Measurements from ENCODE around the gene AQP2. TPM values are rescaled to one million over a fixed set of nuclear protein-coding genes. Genes with fewer than 3 reads are reported as not detected.
A peak's percentile ranks its signal among the peaks of the same experiment; 100 is the strongest.

AQP2 gene
- polyA plus RNA-seq, 6 donors from 2014 or later: not detected

GRCh38 chr12:49967042-49967776 is 16.7 kb downstream of the AQP2 start:
- ATAC-seq (ENCODE audit: low read depth in 2 of 2): peak; percentile 85 to 87
- peaks cover 6 to 12% (median 10%) of the 10 kb centered on the region in 3 donors for H3K4me1 Mint-ChIP-seq

GRCh38 chr12:49967777-49968250 is 17.3 kb downstream of the AQP2 start:
- peak overlapping the region in 1 of 8 donors; percentile 6 for H3K4me3 Mint-ChIP-seq
- no peaks in the 10 kb centered on the region for H3K36me3 Mint-ChIP-seq
- H3K27me3 Mint-ChIP-seq: peaks cover 17 to 42% (median 42%) of the 10 kb centered on the region in 3 donors
- H3K9me3 Mint-ChIP-seq: no peaks in the 10 kb centered on the region
- DNase-seq (no peak), ATAC-seq (ENCODE audit: low read depth in 2 of 2) (peak; percentile 5 to 9)
- H3K27ac Mint-ChIP-seq: no peak overlapping the region
- peaks cover 6 to 10% (median 9%) of the 10 kb centered on the region in 3 donors for H3K4me1 Mint-ChIP-seq

More at GRCh38 chr12:49967042-49967776, 16.7 kb downstream of the AQP2 start:
- peaks cover 17 to 48% (median 48%) of the 10 kb centered on the region in 3 donors for H3K27me3 Mint-ChIP-seq
- DNase-seq: peak; percentile 84
- H3K9me3 Mint-ChIP-seq: no peaks in the 10 kb centered on the region
- H3K27ac Mint-ChIP-seq: peak overlapping the region in 1 of 6 donors; percentile 49
- peak overlapping the region; percentile 42 to 85 (median 77) for H3K4me3 Mint-ChIP-seq
- H3K36me3 Mint-ChIP-seq: no peaks in the 10 kb centered on the region

GRCh38 chr12:49968471-49968870 is 17.9 kb downstream of the AQP2 start:
- Mint-ChIP-seq H3K36me3 (no peaks in the 10 kb centered on the region), H3K27ac (no peak overlapping the region), H3K27me3 (peaks cover 12 to 36% (median 36%) of the 10 kb centered on the region in 3 donors), H3K9me3 (no peaks in the 10 kb centered on the region), H3K4me3 (peak overlapping the region in 1 of 8 donors; percentile 41), H3K4me1 (peaks cover 6 to 10% (median 9%) of the 10 kb centered on the region in 3 donors)
- no peak for ATAC-seq (ENCODE audit: low read depth in 2 of 2)
- no peak for DNase-seq

GRCh38 chr12:49969027-49969426 is 18.5 kb downstream of the AQP2 start:
- peaks cover 11 to 30% (median 30%) of the 10 kb centered on the region in 3 donors for H3K27me3 Mint-ChIP-seq
- H3K4me1 Mint-ChIP-seq: peaks cover 6 to 10% (median 9%) of the 10 kb centered on the region in 3 donors
- H3K27ac Mint-ChIP-seq: peak overlapping the region in 1 of 6 donors; percentile 54
- no peaks in the 10 kb centered on the region for H3K36me3 Mint-ChIP-seq
- H3K9me3 Mint-ChIP-seq: no peaks in the 10 kb centered on the region
- no peak for DNase-seq
- no peak overlapping the region for H3K4me3 Mint-ChIP-seq
- ATAC-seq (ENCODE audit: low read depth in 2 of 2): no peak

- H3K4me3 Mint-ChIP-seq: no peak overlapping the region
- peaks cover 6 to 10% (median 9%) of the 10 kb centered on the region in 3 donors for H3K4me1 Mint-ChIP-seq
- DNase-seq: no peak
- H3K36me3 Mint-ChIP-seq: no peaks in the 10 kb centered on the region
- ATAC-seq (ENCODE audit: low read depth in 2 of 2): no peak
- H3K9me3 Mint-ChIP-seq: no peaks in the 10 kb centered on the region
- peaks cover 5 to 22% (median 22%) of the 10 kb centered on the region in 3 donors for H3K27me3 Mint-ChIP-seq
- H3K27ac Mint-ChIP-seq: no peak overlapping the region
Observed at GRCh38 chr12:49969651-49970429, 19.3 kb downstream of the AQP2 start.

GRCh38 chr12:49970658-49971057 is 20.1 kb downstream of the AQP2 start:
- ATAC-seq (ENCODE audit: low read depth in 2 of 2) (no peak), DNase-seq (no peak)
- no peaks in the 10 kb centered on the region for H3K9me3 Mint-ChIP-seq
- H3K36me3 Mint-ChIP-seq: no peaks in the 10 kb centered on the region
- no peak overlapping the region for H3K4me3 Mint-ChIP-seq
- no peak overlapping the region for H3K27ac Mint-ChIP-seq
- H3K27me3 Mint-ChIP-seq: peaks cover 5 to 17% (median 17%) of the 10 kb centered on the region in 3 donors
- peaks cover 6 to 10% (median 9%) of the 10 kb centered on the region in 3 donors for H3K4me1 Mint-ChIP-seq

GRCh38 chr12:49971141-49971540 is 20.6 kb downstream of the AQP2 start:
- Mint-ChIP-seq H3K36me3 (no peaks in the 10 kb centered on the region), H3K9me3 (no peaks in the 10 kb centered on the region), H3K4me3 (no peak overlapping the region), H3K4me1 (peaks cover 6 to 10% (median 9%) of the 10 kb centered on the region in 3 donors), H3K27me3 (peaks cover 5 to 12% (median 12%) of the 10 kb centered on the region in 3 donors), H3K27ac (no peak overlapping the region)
- no peak for ATAC-seq (ENCODE audit: low read depth in 2 of 2)
- DNase-seq: no peak

- DNase-seq (no peak), ATAC-seq (ENCODE audit: low read depth in 2 of 2) (no peak)
- Mint-ChIP-seq H3K36me3 (no peaks in the 10 kb centered on the region), H3K27me3 (peaks cover 0 to 2% (median 2%) of the 10 kb centered on the region in 3 donors), H3K4me1 (peaks cover 2 to 6% (median 3%) of the 10 kb centered on the region in 3 donors), H3K27ac (peak overlapping the region in 2 of 6 donors; percentile 6 to 40), H3K4me3 (no peak overlapping the region), H3K9me3 (no peaks in the 10 kb centered on the region)
Observed at GRCh38 chr12:49972129-49972528, 21.6 kb downstream of the AQP2 start.

GRCh38 chr12:49972641-49973360 is 22.3 kb downstream of the AQP2 start, which contains the start of gene AQP6:
AQP6 (plus strand) TSS chr12:49972947; CDS start chr12:49973174, 227 bp downstream.
- no peak within 1 kb of the TSS for H3K4me3 Mint-ChIP-seq
- no peaks in the 10 kb centered on the region for H3K27me3 Mint-ChIP-seq
- H3K4me1 Mint-ChIP-seq: peaks cover 0 to 5% (median 0%) of the 10 kb centered on the region in 3 donors
- no peaks in the 10 kb centered on the region for H3K36me3 Mint-ChIP-seq
- DNase-seq (no peak), ATAC-seq (ENCODE audit: low read depth in 2 of 2) (no peak)
- peak within 1 kb of the TSS in 2 of 6 donors; percentile 6 to 40 for H3K27ac Mint-ChIP-seq
- no peaks in the 10 kb centered on the region for H3K9me3 Mint-ChIP-seq

- Mint-ChIP-seq H3K4me3 (no peak overlapping the region), H3K36me3 (no peaks in the 10 kb centered on the region), H3K9me3 (no peaks in the 10 kb centered on the region), H3K27ac (no peak overlapping the region), H3K27me3 (no peaks in the 10 kb centered on the region), H3K4me1 (no peaks in the 10 kb centered on the region)
- DNase-seq (no peak), ATAC-seq (ENCODE audit: low read depth in 2 of 2) (no peak)
Observed at GRCh38 chr12:49973361-49973830, 22.9 kb downstream of the AQP2 start.

- H3K27me3 Mint-ChIP-seq: no peaks in the 10 kb centered on the region
- ATAC-seq (ENCODE audit: low read depth in 2 of 2): no peak
- H3K9me3 Mint-ChIP-seq: no peaks in the 10 kb centered on the region
- no peak for DNase-seq
- no peaks in the 10 kb centered on the region for H3K4me1 Mint-ChIP-seq
- no peaks in the 10 kb centered on the region for H3K36me3 Mint-ChIP-seq
- no peak overlapping the region for H3K27ac Mint-ChIP-seq
- no peak overlapping the region for H3K4me3 Mint-ChIP-seq
Observed at GRCh38 chr12:49974231-49974675, 23.7 kb downstream of the AQP2 start.

GRCh38 chr12:49974677-49975317 is 24.3 kb downstream of the AQP2 start:
- ATAC-seq (ENCODE audit: low read depth in 2 of 2): no peak
- no peak overlapping the region for H3K4me3 Mint-ChIP-seq
- no peak overlapping the region for H3K27ac Mint-ChIP-seq
- H3K9me3 Mint-ChIP-seq: no peaks in the 10 kb centered on the region
- H3K4me1 Mint-ChIP-seq: no peaks in the 10 kb centered on the region
- DNase-seq: no peak
- H3K27me3 Mint-ChIP-seq: no peaks in the 10 kb centered on the region
- no peaks in the 10 kb centered on the region for H3K36me3 Mint-ChIP-seq
